ENCODE data around the gene RIC1.
A peak's percentile ranks its signal among the peaks of the same experiment; 100 is the strongest.
"Not testable (repeated sequence)": the region's sequence is repeated elsewhere in the genome, so short reads cannot be mapped to it uniquely, and the experiment has no call there.

RIC1 gene

DNA sequence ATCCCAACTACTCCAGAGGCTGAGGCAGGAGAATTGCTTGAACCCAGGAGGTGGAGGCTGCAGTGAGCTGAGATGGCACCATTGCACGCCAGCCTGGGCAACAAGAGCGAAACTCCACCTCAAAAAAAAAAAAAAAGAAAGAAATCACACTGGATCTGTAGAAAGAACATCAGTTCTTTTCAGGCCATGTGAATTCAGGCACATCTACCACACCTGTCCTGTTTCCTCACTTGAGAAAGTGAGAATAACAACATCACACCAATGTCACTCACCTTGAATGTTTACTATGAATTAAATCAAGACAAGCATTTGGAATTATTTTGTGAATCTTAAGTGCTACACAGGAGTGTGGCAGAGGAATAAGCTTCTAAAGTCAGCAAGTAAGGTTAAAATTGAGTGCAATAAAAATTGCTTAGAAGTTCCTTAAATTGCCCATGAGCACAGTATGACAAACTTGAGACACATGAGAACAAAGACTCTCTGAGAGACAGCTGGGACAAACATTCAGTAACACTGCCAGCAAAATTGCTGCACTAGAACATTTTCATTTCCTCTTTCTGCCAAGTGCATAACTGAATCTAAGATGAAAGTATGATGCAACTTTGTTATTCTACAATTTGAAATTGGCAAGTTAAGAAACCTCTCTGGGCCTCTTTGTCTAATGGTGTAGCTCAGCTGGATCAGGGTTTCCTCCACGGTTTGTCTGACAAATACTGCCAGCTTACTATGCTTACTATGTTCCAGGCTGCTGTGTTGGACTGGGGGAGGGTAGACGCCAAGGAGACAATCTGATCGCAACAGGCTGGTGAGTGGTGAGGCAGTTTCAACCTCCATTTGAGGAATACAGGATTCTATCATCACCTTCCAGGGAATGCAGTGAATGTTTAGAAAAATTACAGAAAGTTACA, 1.9 kb upstream of the RIC1 start:
- peak; percentile 77 for DNase-seq (ENCODE audit: low spot score)

DNA sequence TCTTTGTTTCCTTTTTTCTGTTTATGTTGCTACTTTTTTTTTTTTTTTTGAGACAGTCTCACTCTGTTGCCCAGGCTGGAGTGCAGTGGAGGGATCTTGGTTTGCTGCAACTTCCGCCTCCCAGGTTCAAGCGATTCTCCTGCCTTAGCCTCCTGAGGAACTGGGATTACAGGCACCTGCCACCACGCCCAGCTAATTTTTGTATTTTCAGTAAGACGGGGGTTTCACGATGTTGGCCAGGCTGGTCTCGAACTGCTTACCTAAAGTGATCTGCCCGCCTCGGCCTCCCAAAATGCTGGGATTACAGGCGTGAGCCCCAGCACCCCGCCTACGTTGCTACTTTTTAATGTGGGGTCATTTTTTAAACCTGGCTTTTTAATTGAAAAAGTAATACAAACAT, 1.2 kb upstream of the RIC1 start:
- DNase-seq (ENCODE audit: low spot score): not testable (repeated sequence)

DNA sequence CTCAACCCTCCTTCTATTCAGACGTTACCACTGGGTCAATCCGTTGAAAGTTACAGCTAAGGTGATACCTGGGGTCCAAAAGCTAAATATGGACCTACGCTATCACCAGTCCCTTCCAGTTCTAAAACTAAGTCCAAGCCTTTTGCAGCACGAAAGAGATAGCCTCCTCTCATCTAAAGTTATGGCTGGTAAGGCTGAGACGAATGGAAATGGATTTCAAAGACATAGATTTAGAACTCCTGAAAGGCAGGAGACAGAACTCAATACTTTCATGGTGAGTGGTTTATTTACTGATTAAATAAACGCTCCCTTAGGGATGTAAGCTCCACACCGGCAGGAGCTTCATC, 751 bp upstream of the RIC1 start:
- DNase-seq (ENCODE audit: low spot score): no peak

GRCh38 chr9:5629312-5630080, 589 bp downstream of the RIC1 start:
- DNase-seq (ENCODE audit: low spot score): peak; percentile 45

DNA sequence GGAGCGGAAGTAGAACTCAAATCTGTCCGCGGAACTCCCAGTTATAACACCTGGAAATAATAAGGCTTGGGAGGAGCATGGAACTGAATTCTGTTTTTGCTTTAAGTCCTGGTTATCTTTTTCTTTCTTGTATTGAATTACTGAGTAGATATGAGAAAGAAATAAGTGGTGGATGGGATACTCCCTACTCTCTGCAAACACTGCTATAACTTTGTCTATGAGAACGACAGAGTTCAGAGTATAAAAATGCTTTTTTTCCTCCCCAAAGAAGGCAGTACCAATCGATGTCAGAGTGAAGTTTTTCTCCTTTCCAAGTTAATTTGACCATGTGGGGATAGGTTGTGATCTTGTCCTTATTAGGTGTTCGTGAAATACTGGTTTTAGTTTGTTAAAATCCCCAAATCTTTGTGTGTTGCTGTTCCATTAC, 1.2 kb downstream of the RIC1 start:
- DNase-seq (ENCODE audit: low spot score): peak; percentile 73

- no peak for DNase-seq (ENCODE audit: low spot score)
Observed at GRCh38 chr9:5631026-5631425, 2.1 kb downstream of the RIC1 start.

DNA sequence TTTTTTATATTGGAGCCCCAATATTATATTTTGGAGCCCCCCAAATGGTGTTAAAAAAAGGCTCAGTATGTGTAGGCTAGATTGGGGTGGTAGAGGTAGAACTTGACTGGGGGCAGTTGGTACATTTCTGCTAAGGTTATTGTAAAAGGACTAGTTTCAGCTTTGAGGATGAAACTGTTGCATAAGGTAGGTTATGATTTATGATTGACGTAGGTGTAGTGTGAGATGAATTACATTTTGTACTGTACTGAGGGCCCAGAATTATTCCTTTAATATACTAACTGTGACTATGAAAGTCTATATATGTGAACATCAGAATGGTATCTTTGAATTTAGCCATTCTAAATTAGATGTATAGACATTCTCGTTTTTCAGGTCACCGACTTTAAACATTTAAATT, 3.6 kb downstream of the RIC1 start:
- DNase-seq (ENCODE audit: low spot score): no peak

- DNase-seq (ENCODE audit: low spot score): no peak
Observed at GRCh38 chr9:5633243-5633642, 4.3 kb downstream of the RIC1 start.

GRCh38 chr9:5635390-5635789, 6.5 kb downstream of the RIC1 start:
- no peak for DNase-seq (ENCODE audit: low spot score)

GRCh38 chr9:5639816-5640215, 10.9 kb downstream of the RIC1 start:
- no peak for DNase-seq (ENCODE audit: low spot score)

GRCh38 chr9:5642170-5642569, 13.3 kb downstream of the RIC1 start:
- DNase-seq (ENCODE audit: low spot score): no peak

DNA sequence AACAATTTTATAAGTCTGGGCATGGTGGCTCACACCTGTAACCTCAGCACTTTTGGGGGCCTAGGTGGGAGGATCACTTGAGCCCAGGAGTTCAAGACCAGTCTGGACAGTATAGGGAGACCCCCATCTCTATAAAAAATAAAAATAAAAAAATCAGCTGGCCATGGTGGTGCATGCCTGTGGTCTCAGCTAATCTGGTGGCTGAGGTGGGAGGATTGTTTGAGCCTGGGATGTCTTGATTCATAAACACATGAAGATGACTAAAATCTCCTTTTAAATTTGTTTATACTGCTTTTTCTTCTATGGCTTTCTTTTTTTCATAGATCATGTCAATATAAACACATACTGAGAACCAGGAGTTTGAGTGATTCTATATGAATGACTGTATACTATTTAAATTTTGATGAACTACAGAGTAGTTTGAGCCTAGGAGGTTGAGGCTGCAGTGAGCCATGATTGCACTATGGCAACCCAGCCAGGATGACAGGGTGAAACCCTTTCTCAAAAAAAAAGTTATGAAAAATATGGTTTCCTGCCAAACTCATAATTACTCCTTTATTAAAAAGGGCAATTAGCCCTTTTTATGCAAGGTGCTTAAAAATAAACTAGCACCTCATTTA, 14.2 kb downstream of the RIC1 start:
- no peak for DNase-seq (ENCODE audit: low spot score)

DNA sequence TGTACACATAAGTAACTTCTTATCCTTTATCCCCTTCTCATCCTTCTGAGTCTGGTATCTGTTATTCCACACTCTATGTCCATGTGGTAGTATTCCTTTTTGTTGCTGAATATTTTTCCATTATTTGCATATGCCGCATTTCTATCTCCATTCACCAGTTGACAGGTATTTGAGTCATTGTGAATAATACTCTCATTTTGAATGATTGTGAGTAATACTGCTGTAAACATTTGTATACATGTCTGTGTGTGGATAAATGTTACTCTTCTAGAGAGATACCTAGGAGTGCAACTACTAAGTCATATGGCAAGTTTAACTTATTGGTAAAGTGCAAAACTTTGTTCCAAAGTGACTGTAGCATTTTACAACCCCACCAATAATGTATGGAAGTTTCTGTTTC, 15.6 kb downstream of the RIC1 start:
- DNase-seq (ENCODE audit: low spot score): peak; percentile 66

- no peak for DNase-seq (ENCODE audit: low spot score)
Observed at GRCh38 chr9:5646116-5646515, 17.2 kb downstream of the RIC1 start.

- no peak for DNase-seq (ENCODE audit: low spot score)
Observed at GRCh38 chr9:5650356-5651105, 21.6 kb downstream of the RIC1 start.

- no peak for DNase-seq (ENCODE audit: low spot score)
Observed at GRCh38 chr9:5651246-5651645, 22.3 kb downstream of the RIC1 start.

DNA sequence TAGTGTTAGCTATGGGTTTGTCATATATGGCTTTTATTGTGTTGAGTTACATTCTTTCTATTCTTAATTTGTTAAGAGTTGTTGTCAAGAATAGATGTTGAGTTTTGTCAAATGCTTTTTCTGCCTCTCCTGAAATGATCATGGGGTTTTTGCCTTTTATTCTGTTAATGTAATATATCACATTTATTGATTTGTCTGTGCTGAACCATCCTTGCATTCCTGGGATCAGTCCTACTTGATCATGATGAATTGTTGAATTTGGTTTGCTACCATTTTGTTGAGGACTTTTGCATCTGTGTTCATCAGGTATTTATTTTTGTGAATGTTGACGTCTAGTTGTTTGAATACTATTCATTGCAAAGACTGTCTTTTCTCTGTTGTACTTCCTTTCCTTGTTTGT, 23.9 kb downstream of the RIC1 start:
- DNase-seq (ENCODE audit: low spot score): no peak

- not testable (repeated sequence) for DNase-seq (ENCODE audit: low spot score)
Observed at GRCh38 chr9:5662804-5663203, 33.9 kb downstream of the RIC1 start.

GRCh38 chr9:5665059-5665458, 36.2 kb downstream of the RIC1 start:
- DNase-seq (ENCODE audit: low spot score): no peak

DNA sequence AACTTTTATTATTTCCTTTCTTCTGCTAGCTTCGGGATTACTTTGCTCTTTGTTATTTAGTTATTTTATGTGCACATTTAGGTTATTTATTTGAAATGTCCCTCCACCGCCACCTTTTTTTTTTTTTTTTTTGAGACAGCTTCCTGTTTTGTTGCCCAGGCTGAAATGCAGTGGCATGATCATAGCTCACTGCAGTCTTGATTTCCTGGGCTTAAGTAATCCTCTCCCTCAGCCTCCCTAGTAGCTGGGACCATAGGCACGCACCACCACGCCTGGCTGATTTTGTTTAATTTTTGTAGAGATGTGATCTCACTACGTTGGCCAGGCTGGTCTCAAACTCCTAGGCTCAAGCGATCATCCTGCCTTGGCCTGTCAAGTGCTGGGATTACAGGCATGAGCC, 38.5 kb downstream of the RIC1 start:
- DNase-seq (ENCODE audit: low spot score): no peak

GRCh38 chr9:5670079-5670478, 41.2 kb downstream of the RIC1 start:
- no peak for DNase-seq (ENCODE audit: low spot score)

DNA sequence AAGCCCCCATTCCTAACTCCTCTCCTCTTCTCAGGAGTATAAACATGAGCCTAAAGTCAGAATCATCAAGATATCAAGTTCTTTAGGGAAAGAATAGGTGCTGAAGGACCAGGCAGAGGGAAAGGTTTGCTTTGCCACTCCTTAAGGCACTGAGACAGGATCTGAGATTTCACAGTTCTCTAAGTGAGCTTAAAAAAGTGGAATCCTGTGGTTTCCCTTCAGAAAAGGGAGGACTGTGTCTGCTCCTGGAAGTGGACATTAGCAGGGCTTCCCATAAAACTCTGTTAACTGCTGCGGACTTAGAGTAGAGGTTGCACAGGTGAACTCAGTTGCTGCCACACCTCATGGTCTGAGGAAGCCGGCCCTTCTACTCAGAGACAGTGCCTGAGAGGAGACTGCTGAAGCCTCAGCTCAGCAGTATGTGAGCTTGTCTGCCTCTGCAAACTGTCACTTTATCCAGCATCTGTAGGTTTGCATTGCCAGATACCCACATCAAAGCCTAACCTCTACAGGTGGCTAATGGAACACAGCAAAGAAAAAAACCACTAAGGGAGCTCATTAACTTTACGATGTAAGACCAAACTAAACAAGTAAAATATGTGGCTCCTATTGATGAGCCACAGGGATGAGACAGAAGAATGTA, 42.9 kb downstream of the RIC1 start:
- DNase-seq (ENCODE audit: low spot score): no peak
